ENCODE measurements around the gene PLEKHA4.

- TF ChIP-seq ZNF512 (CRISPR knock-in tag; IDR thresholded peaks at IDR 0.05; ENCODE audit: borderline replicate concordance), result no peak
- TF ChIP-seq CTCF (IDR thresholded peaks at IDR 0.05), result no peak
- no peak for TF ChIP-seq MLX (CRISPR knock-in tag; IDR thresholded peaks at IDR 0.05)
These were observed 3.9 kb upstream of the PLEKHA4 start, which contains the start of gene PPP1R15A for GRCh38 chr19:48872182-48872883.

All from WTC11 (cell line).